ENCODE data around the gene PLEKHM3.

The PLEKHM3 gene

DNA sequence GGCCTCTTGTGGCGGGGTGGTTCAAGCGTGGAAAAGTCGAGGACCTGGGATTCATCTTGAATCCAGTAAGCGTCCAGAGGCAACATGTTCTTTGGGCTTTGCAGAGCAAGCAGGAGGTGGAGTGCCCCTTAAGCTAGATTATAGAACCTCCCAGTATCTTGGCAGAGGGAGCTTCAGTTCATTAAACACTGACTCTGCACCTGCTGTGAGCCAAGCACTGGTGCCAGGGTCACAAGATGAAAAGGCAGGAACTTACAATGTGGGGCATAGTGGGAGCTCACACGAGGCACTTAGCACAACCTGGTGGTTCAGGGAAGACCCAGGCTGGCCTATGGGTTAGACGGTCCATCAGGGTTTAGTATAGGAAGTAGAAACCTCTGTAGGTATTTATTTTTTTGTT is 248.2 kb downstream of the PLEKHM3 start:
- Histone ChIP-seq H4K20me1 (no peaks in the 10 kb centered on the region), H3K4me3 (no peak overlapping the region)

DNA sequence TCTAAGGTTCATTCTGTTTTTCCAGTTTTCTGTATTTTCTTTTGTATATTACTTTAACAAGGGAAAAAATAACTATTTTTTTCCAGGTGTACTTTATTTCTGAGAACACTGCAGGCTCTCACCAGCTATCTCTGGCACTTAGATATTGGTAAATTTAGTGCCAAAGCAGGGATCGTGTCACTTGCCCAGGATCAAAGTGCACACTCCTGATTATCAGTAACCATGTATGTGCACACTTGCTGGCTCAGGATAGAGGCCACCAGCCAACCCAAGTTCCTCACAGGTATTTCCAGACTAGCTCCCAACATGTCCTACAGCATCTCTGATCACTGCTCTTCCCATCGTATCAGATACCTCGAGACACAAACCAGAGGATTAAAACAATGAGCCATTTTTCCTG is 249.9 kb downstream of the PLEKHM3 start:
- no peak overlapping the region for H3K4me3 ChIP-seq
- no peaks in the 10 kb centered on the region for H3K36me3 ChIP-seq
- H3K4me1 ChIP-seq, result peaks cover 1% of the 10 kb centered on the region; the same call in 1 of the 2 replicates
- H3K4me2 ChIP-seq, result no peak overlapping the region
- no peaks in the 10 kb centered on the region for H4K20me1 ChIP-seq
- no peak overlapping the region for H3K27ac ChIP-seq
- H3K9me3 ChIP-seq, result no peaks in the 10 kb centered on the region
- no peaks in the 10 kb centered on the region for H3K27me3 ChIP-seq
- H3K9ac ChIP-seq, result no peak overlapping the region
- TF ChIP-seq Cebpa-rat (IDR thresholded peaks at IDR 0.05), result no peak

More for the DNA sequence above, 248.2 kb downstream of the PLEKHM3 start:
- Histone ChIP-seq H3K36me3 (no peaks in the 10 kb centered on the region), H3K9me3 (no peaks in the 10 kb centered on the region), H3K9ac (no peak overlapping the region), H3K27ac (no peak overlapping the region), H3K27me3 (no peaks in the 10 kb centered on the region), H3K4me2 (no peak overlapping the region), H3K4me1 (no peaks in the 10 kb centered on the region)
- TF ChIP-seq Cebpa-rat (IDR thresholded peaks at IDR 0.05), result no peak

DNA sequence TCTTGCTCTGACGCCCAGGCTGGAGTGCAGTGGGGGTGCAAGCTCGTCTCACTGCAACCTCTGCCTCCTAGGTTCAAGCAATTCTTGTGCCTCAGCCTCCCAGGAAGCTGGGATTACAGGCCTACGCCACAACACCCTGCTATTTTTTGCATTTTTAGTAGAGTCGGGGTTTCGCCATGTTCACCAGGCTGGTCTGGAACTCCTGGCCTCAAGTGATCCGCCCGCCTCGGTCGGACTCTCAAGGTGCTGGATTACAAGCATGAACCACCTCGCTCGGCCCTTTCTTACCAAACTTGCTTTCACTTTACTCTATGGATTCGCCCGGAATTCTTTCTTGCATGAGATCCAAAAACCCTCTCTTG is 252.5 kb downstream of the PLEKHM3 start:
- no peak overlapping the region for H3K27ac ChIP-seq
- peaks cover 14% of the 10 kb centered on the region for H3K4me1 ChIP-seq
- H3K9me3 ChIP-seq, result no peaks in the 10 kb centered on the region
- no peak for TF ChIP-seq Cebpa-rat (IDR thresholded peaks at IDR 0.05)
- peaks cover 7% of the 10 kb centered on the region for H3K27me3 ChIP-seq
- peaks cover 4% of the 10 kb centered on the region; the same call in 1 of the 2 replicates for H4K20me1 ChIP-seq
- no peak overlapping the region for H3K4me2 ChIP-seq
- H3K4me3 ChIP-seq, result no peak overlapping the region
- H3K9ac ChIP-seq, result no peak overlapping the region
- no peaks in the 10 kb centered on the region for H3K36me3 ChIP-seq

DNA sequence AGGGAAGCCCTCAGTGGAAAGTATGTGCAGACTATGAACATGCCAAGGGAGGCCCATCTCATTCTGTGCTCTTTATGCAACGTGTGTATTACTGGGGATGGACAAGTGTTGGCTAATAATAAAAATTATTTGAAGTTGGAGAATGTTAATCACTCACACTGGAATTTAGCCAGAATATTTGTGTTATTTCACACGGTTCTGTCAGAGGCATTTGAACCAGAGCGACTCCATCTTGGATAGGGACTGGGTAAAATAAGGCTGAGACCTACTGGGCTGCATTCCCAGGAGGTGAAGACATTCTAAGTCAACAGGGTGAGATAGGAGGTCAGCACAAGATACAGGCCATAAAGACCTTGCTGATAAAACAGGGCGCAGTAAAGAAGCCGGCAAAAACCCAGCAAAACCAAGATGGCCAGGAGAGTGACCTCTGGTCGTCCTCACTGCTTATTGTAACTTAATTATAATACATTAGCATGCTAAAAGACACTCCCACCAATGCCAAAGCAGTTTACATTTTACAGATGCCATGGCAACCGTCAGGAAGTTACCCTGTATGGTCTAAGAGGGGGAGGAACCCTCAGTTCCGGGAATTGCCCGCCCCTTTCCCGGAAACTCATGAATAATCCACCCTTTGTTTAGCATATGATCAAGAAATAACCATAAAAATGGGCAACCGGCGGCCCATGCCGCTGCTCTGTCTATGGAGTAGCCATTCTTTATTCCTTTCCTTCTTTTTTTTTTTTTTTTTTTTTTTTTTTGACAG is 253.1 kb downstream of the PLEKHM3 start:
- Histone ChIP-seq H3K27me3 (peaks cover 11% of the 10 kb centered on the region), H4K20me1 (peaks cover 8% of the 10 kb centered on the region; the same call in 1 of the 2 replicates), H3K4me1 (peaks cover 17% of the 10 kb centered on the region), H3K4me3 (no peak overlapping the region), H3K4me2 (no peak overlapping the region), H3K36me3 (peaks cover 5% of the 10 kb centered on the region; the same call in 1 of the 2 replicates), H3K9ac (no peak overlapping the region), H3K27ac (no peak overlapping the region), H3K9me3 (no peaks in the 10 kb centered on the region)
- TF ChIP-seq Cebpa-rat (IDR thresholded peaks at IDR 0.05), result no peak

DNA sequence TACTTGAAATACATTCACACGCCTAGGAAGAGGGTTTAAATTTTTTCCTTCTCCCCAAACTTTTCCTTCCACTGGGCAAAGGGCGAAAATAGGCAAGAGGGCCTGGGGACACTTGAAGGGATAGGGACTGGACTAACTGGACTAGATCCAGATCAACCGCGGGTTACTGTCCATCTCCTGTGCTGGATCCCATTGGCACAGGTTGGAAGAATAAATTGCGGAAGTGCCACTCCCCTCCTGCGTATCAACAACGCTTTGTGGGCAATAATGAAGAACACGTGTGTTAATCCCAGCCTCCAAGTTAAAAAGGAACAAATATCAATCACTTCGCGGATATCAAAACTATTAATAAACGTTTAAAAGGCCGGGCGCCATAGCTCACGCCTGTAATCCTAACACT is 253.9 kb downstream of the PLEKHM3 start:
- no peak overlapping the region for H3K4me3 ChIP-seq
- no peak for TF ChIP-seq Cebpa-rat (IDR thresholded peaks at IDR 0.05)

More for the DNA sequence above, 253.9 kb downstream of the PLEKHM3 start:
- Histone ChIP-seq H3K9ac (no peak overlapping the region), H3K36me3 (peaks cover 12% of the 10 kb centered on the region), H3K4me1 (peaks cover 22% of the 10 kb centered on the region), H3K27me3 (peaks cover 11% of the 10 kb centered on the region), H4K20me1 (peaks cover 15% of the 10 kb centered on the region; the same call in 1 of the 2 replicates), H3K27ac (no peak overlapping the region), H3K9me3 (no peaks in the 10 kb centered on the region), H3K4me2 (no peak overlapping the region)

Data from BLaER1 (cell line).